ENCODE data around the gene ACSL5. TPM values are rescaled to one million over a fixed set of nuclear protein-coding genes. Genes with fewer than 3 reads are reported as not detected.

Gene ACSL5
- total RNA-seq, 1 experiment from 2014 or later = 1.4 TPM

GRCh38 chr10:112366992-112367391, 6.9 kb upstream of the ACSL5 start:
- ChIA-PET POLR2A (ENCODE audit: unreplicated experiment) (no interaction called here), CTCF (no interaction called here)
- TF ChIP-seq CTCF (conservative IDR thresholded peaks at IDR 0.05; ENCODE audit: low read depth, low read length) = no peak
- no peak for TF ChIP-seq EZH2phosphoT487 (IDR thresholded peaks at IDR 0.05; ENCODE audit: borderline replicate concordance, low read length)
- H3K4me3 ChIP-seq (ENCODE audit: low read length) = no peak overlapping the region
- H4K20me1 ChIP-seq (ENCODE audit: low read length) = no peaks in the 10 kb centered on the region
- no peak for ATAC-seq
- intact Hi-C loops (cut with micrococcal nuclease) = no loop called here
- peaks cover 9% of the 10 kb centered on the region for H3K4me1 ChIP-seq (ENCODE audit: insufficient read depth, low read length)
- H3K27ac ChIP-seq (ENCODE audit: low read length) = no peak overlapping the region
- H3K36me3 ChIP-seq (ENCODE audit: low read depth, low read length) = no peaks in the 10 kb centered on the region
- H3K9me3 ChIP-seq (ENCODE audit: low read length) = no peaks in the 10 kb centered on the region
- no peak overlapping the region for H3K4me2 ChIP-seq (ENCODE audit: low read length)
- no peak overlapping the region for H2AFZ ChIP-seq (ENCODE audit: low read length)
- no peak overlapping the region for H3K9ac ChIP-seq (ENCODE audit: low read length)
- H3K79me2 ChIP-seq (ENCODE audit: low read length) = no peaks in the 10 kb centered on the region
- no peak for DNase-seq
- BruUV-seq (replicated peaks) = no TSS peak
- H3K27me3 ChIP-seq (ENCODE audit: low read length) = no peaks in the 10 kb centered on the region
- no peaks in the 10 kb centered on the region for H3K9me2 ChIP-seq (replicated peaks; ENCODE audit: low read length)
- no peaks in the 10 kb centered on the region for H3F3A ChIP-seq (ENCODE audit: low read length, unreplicated experiment)

- no peak for DNase-seq
- Histone ChIP-seq H3F3A (ENCODE audit: low read length, unreplicated experiment) (no peaks in the 10 kb centered on the region), H3K79me2 (ENCODE audit: low read length) (no peaks in the 10 kb centered on the region), H3K27ac (ENCODE audit: low read length) (no peak overlapping the region), H3K9me3 (ENCODE audit: low read length) (no peaks in the 10 kb centered on the region), H3K4me3 (ENCODE audit: low read length) (no peak overlapping the region), H2AFZ (ENCODE audit: low read length) (no peak overlapping the region), H3K4me2 (ENCODE audit: low read length) (no peak overlapping the region), H3K9ac (ENCODE audit: low read length) (no peak overlapping the region), H3K27me3 (ENCODE audit: low read length) (no peaks in the 10 kb centered on the region), H3K36me3 (ENCODE audit: low read depth, low read length) (no peaks in the 10 kb centered on the region), H4K20me1 (ENCODE audit: low read length) (no peaks in the 10 kb centered on the region), H3K9me2 (replicated peaks; ENCODE audit: low read length) (no peaks in the 10 kb centered on the region), H3K4me1 (ENCODE audit: insufficient read depth, low read length) (peaks cover 3% of the 10 kb centered on the region)
- CTCF ChIA-PET = no interaction called here
- ATAC-seq = no peak
- POLR2A ChIA-PET (ENCODE audit: unreplicated experiment) = no interaction called here
- TF ChIP-seq EZH2phosphoT487 (IDR thresholded peaks at IDR 0.05; ENCODE audit: borderline replicate concordance, low read length) = no peak
- TF ChIP-seq EZH2 (IDR thresholded peaks at IDR 0.05; ENCODE audit: low read length, unreplicated experiment) = no peak
- TF ChIP-seq CTCF (conservative IDR thresholded peaks at IDR 0.05; ENCODE audit: low read depth, low read length) = no peak
- BruUV-seq (replicated peaks) = no TSS peak
- intact Hi-C loops (cut with micrococcal nuclease) = no loop called here
These were observed 6.4 kb upstream of the ACSL5 start for GRCh38 chr10:112367516-112367915.

GRCh38 chr10:112369495-112370423, 4.2 kb upstream of the ACSL5 start:
- Histone ChIP-seq H3K4me3 (ENCODE audit: low read length) (no peak overlapping the region), H3K9me2 (replicated peaks; ENCODE audit: low read length) (no peaks in the 10 kb centered on the region), H4K20me1 (ENCODE audit: low read length) (no peaks in the 10 kb centered on the region), H3F3A (ENCODE audit: low read length, unreplicated experiment) (no peaks in the 10 kb centered on the region), H2AFZ (ENCODE audit: low read length) (no peak overlapping the region), H3K79me2 (ENCODE audit: low read length) (no peaks in the 10 kb centered on the region), H3K27me3 (ENCODE audit: low read length) (no peaks in the 10 kb centered on the region), H3K36me3 (ENCODE audit: low read depth, low read length) (no peaks in the 10 kb centered on the region), H3K4me2 (ENCODE audit: low read length) (no peak overlapping the region), H3K4me1 (ENCODE audit: insufficient read depth, low read length) (no peaks in the 10 kb centered on the region), H3K9me3 (ENCODE audit: low read length) (no peaks in the 10 kb centered on the region), H3K9ac (ENCODE audit: low read length) (no peak overlapping the region), H3K27ac (ENCODE audit: low read length) (no peak overlapping the region)
- ATAC-seq (no peak), DNase-seq (no peak)
- POLR2A ChIA-PET (ENCODE audit: unreplicated experiment) = no interaction called here
- CTCF ChIA-PET = no interaction called here
- TF ChIP-seq EZH2 (IDR thresholded peaks at IDR 0.05; ENCODE audit: low read length, unreplicated experiment) (no peak), CTCF (conservative IDR thresholded peaks at IDR 0.05; ENCODE audit: low read depth, low read length) (no peak), EZH2phosphoT487 (IDR thresholded peaks at IDR 0.05; ENCODE audit: borderline replicate concordance, low read length) (no peak)
- BruUV-seq (replicated peaks) = no TSS peak
- intact Hi-C loops (cut with micrococcal nuclease) = no loop called here

Measured in PC-3 (cell line).